HG03175 (cell line): Measurements from ENCODE around the gene MARCHF9.

Experiments
- ATAC-seq: cut with Tn5 transposase; IDR thresholded peaks from one replicate; pipeline ENCODE4 v1.9.1; 2021; ENCODE audit warnings: mild to moderate bottlenecking, moderate library complexity; ENCODE audit not compliant: unreplicated experiment

Gene MARCHF9

GRCh38 chr12:57751788-57752667 lies 2.9 kb upstream of the MARCHF9 start, which contains the start of gene CDK4:
Gene CDK4 (minus strand): TSS chr12:57752310. CDS start chr12:57751717, 593 bp downstream.
- peak; percentile 74 for ATAC-seq

- ATAC-seq: no peak
These were observed 2.3 kb upstream of the MARCHF9 start for GRCh38 chr12:57752668-57753000.

- no peak for ATAC-seq
These were observed 1.1 kb upstream of the MARCHF9 start for GRCh38 chr12:57753756-57754337.

GRCh38 chr12:57755194-57755453 lies 221 bp downstream of the MARCHF9 start:
- no peak for ATAC-seq

GRCh38 chr12:57755454-57756372 lies 810 bp downstream of the MARCHF9 start:
- no peak for ATAC-seq

- ATAC-seq: peak; percentile 31
These were observed 1.8 kb downstream of the MARCHF9 start for GRCh38 chr12:57756406-57757341.

GRCh38 chr12:57757771-57758170 lies 2.9 kb downstream of the MARCHF9 start:
- no peak for ATAC-seq

GRCh38 chr12:57758552-57759359 lies 3.9 kb downstream of the MARCHF9 start:
- ATAC-seq: no peak

GRCh38 chr12:57759360-57759980 lies 4.6 kb downstream of the MARCHF9 start:
- no peak for ATAC-seq

GRCh38 chr12:57760347-57760982 lies 5.6 kb downstream of the MARCHF9 start:
- no peak for ATAC-seq

GRCh38 chr12:57761391-57761998 lies 6.6 kb downstream of the MARCHF9 start:
- ATAC-seq: no peak

- no peak for ATAC-seq
These were observed 7.6 kb downstream of the MARCHF9 start for GRCh38 chr12:57762463-57762862.

GRCh38 chr12:57763881-57764661 lies 9.2 kb downstream of the MARCHF9 start:
- no peak for ATAC-seq

GRCh38 chr12:57764662-57765002 lies 9.7 kb downstream of the MARCHF9 start:
- ATAC-seq: no peak

GRCh38 chr12:57765003-57765697 lies 10.2 kb downstream of the MARCHF9 start:
- peak; percentile 61 for ATAC-seq

- no peak for ATAC-seq
These were observed 11.0 kb downstream of the MARCHF9 start for GRCh38 chr12:57765698-57766463.
